ENCODE data around the gene AMER2. TPM values are rescaled to one million over a fixed set of nuclear protein-coding genes. Genes with fewer than 3 reads are reported as not detected.

Gene AMER2
- total and polyA plus RNA-seq, 9 of the 15 experiments (the other 6 are each of a cell fraction or from before 2014, with no cell fraction given), result not detected

- no peak for TF ChIP-seq ZBTB40 (IDR thresholded peaks at IDR 0.05)
- no peak for TF ChIP-seq ZBTB40 (CRISPR knock-in tag; IDR thresholded peaks at IDR 0.05)
- no peak for TF ChIP-seq ARID3A (IDR thresholded peaks at IDR 0.05; ENCODE audit: borderline replicate concordance, low read depth, low read length)
- TF ChIP-seq MYBL2 (IDR thresholded peaks at IDR 0.05; ENCODE audit: low read depth), result no peak
- no peak for TF ChIP-seq MYBL2 (CRISPR knock-in tag; IDR thresholded peaks at IDR 0.05; ENCODE audit: borderline replicate concordance)
Observed at GRCh38 chr13:25180775-25181537, 8.9 kb upstream of the AMER2 start (continued).

Data from K562 (cell line).